OCI-LY1 (cell line): ENCODE measurements around the gene ECD.
A peak's percentile ranks its signal among the peaks of the same experiment; 100 is the strongest.
"Not testable (repeated sequence)": the region's sequence is repeated elsewhere in the genome, so short reads cannot be mapped to it uniquely, and the experiment has no call there.

Experiments used
- H2AFZ ChIP-seq: fragments of 200-600 bp; sonication (generic), shearing (Covaris generic); 2 replicates; pipeline ENCODE4 v1.6.0; 2014; ENCODE audit warnings: antibody characterized with exemption, mild to moderate bottlenecking, low read length
- H3F3A ChIP-seq: fragments of 200-600 bp; sonication (generic), shearing (Covaris generic); 2 replicates; pipeline ENCODE4 v1.6.0; 2014; ENCODE audit warnings: mild to moderate bottlenecking, antibody characterized with exemption, low read length, moderate library complexity; ENCODE audit not compliant: insufficient read depth
- H3K27ac ChIP-seq: fragments of 200-600 bp; sonication (generic); 2 replicates; pipeline ENCODE4 v1.5.1; 2014; ENCODE audit warnings: low read length, mixed run types, mild to moderate bottlenecking, low read depth; ENCODE audit not compliant: poor library complexity, severe bottlenecking
- H3K27me3 ChIP-seq: fragments of 200-600 bp; sonication (generic); 2 replicates; pipeline ENCODE4 v1.6.0; 2014; ENCODE audit warnings: antibody characterized with exemption, mild to moderate bottlenecking, low read length, moderate library complexity; ENCODE audit not compliant: insufficient read depth
- H3K36me3 ChIP-seq: fragments of 200-600 bp; sonication (generic); 2 replicates; pipeline ENCODE4 v1.6.1; 2014; ENCODE audit warnings: mild to moderate bottlenecking, antibody characterized with exemption, low read length, moderate library complexity, mixed read lengths; ENCODE audit not compliant: insufficient read depth
- H3K4me1 ChIP-seq: fragments of 200-600 bp; sonication (generic); 2 replicates; pipeline ENCODE4 v1.5.1; 2014; ENCODE audit warnings: mild to moderate bottlenecking, low read length, moderate library complexity; ENCODE audit not compliant: insufficient read depth, severe bottlenecking
- H3K4me2 ChIP-seq: fragments of 200-600 bp; sonication (generic), shearing (Covaris generic); 2 replicates; pipeline ENCODE4 v1.6.1; 2014; ENCODE audit warnings: low read length
- H3K4me3 ChIP-seq: fragments of 200-600 bp; sonication (generic); 2 replicates; pipeline ENCODE4 v1.5.1; 2014; ENCODE audit warnings: low read length, low read depth, mild to moderate bottlenecking, mixed read lengths; ENCODE audit not compliant: poor library complexity, severe bottlenecking
- H3K79me2 ChIP-seq: fragments of 200-600 bp; shearing (Covaris generic); 2 replicates; pipeline ENCODE4 v1.6.1; 2016; ENCODE audit warnings: mixed run types, low read length, mixed read lengths; ENCODE audit not compliant: insufficient read depth
- H3K9ac ChIP-seq: fragments of 200-600 bp; sonication (generic), shearing (Covaris generic); 2 replicates; pipeline ENCODE4 v1.6.1; 2014; ENCODE audit warnings: mild to moderate bottlenecking, low read length, mixed read lengths
- H3K9me2 ChIP-seq: fragments of 200-600 bp; sonication (generic), shearing (Covaris generic); 2 replicates; pipeline ENCODE4 v1.6.1; 2014; ENCODE audit warnings: low read depth, mild to moderate bottlenecking, low read length, mixed read lengths
- H3K9me3 ChIP-seq: fragments of 200-600 bp; shearing (Covaris generic); 2 replicates; pipeline ENCODE4 v1.6.1; 2014; ENCODE audit warnings: low read length, mixed read lengths
- H4K20me1 ChIP-seq: fragments of 200-600 bp; sonication (generic), shearing (Covaris generic); 2 replicates; pipeline ENCODE4 v1.6.0; 2016; ENCODE audit warnings: mild to moderate bottlenecking, low read length; ENCODE audit not compliant: insufficient read depth
- CTCF ChIP-seq: fragments of 200-600 bp; sonication (generic), shearing (Covaris generic); IDR thresholded peaks from 2 replicates; pipeline ENCODE4 v1.5.1; 2017; ENCODE audit warnings: mild to moderate bottlenecking, antibody characterized with exemption, low read length, moderate library complexity, mixed read lengths
- EZH2 ChIP-seq: fragments of 200-600 bp; sonication (generic), shearing (Covaris generic); IDR thresholded peaks from 2 replicates; pipeline ENCODE4 v1.8.0; 2017; ENCODE audit warnings: borderline replicate concordance, mixed run types, mild to moderate bottlenecking, antibody characterized with exemption, low read length, moderate library complexity, mixed read lengths

Gene ECD

GRCh38 chr10:73159038-73159648 is 8.7 kb downstream of the ECD start:
- no peaks in the 10 kb centered on the region for H3K9me2 ChIP-seq
- no peaks in the 10 kb centered on the region for H3K27me3 ChIP-seq
- no peaks in the 10 kb centered on the region for H3K9me3 ChIP-seq
- H3K4me1 ChIP-seq: no peaks in the 10 kb centered on the region
- no peak overlapping the region for H3K4me3 ChIP-seq
- H3K27ac ChIP-seq: no peak overlapping the region
- H3K36me3 ChIP-seq: peaks cover 57% of the 10 kb centered on the region
- no peak overlapping the region for H3K9ac ChIP-seq
- H4K20me1 ChIP-seq: no peaks in the 10 kb centered on the region
- no peak overlapping the region for H3K4me2 ChIP-seq
- H3K79me2 ChIP-seq: peaks cover 29% of the 10 kb centered on the region
- H3F3A ChIP-seq: peaks cover 3% of the 10 kb centered on the region; the same call in 1 of the 2 replicates
- TF ChIP-seq CTCF: peak; percentile 73
- no peak for TF ChIP-seq EZH2
- H2AFZ ChIP-seq: no peak overlapping the region

- no peaks in the 10 kb centered on the region for H3K4me1 ChIP-seq
- H4K20me1 ChIP-seq: no peaks in the 10 kb centered on the region
- H3K9me3 ChIP-seq: no peaks in the 10 kb centered on the region
- peaks cover 7% of the 10 kb centered on the region; the same call in 1 of the 2 replicates for H3K79me2 ChIP-seq
- no peaks in the 10 kb centered on the region for H3K27me3 ChIP-seq
- peaks cover 56% of the 10 kb centered on the region for H3K36me3 ChIP-seq
- no peak overlapping the region for H3K9ac ChIP-seq
- TF ChIP-seq EZH2: no peak
- TF ChIP-seq CTCF: no peak
- no peak overlapping the region for H3K27ac ChIP-seq
- H3K4me3 ChIP-seq: no peak overlapping the region
- H3K4me2 ChIP-seq: no peak overlapping the region
- H3F3A ChIP-seq: peaks cover 3% of the 10 kb centered on the region; the same call in 1 of the 2 replicates
- no peaks in the 10 kb centered on the region for H3K9me2 ChIP-seq
- no peak overlapping the region for H2AFZ ChIP-seq
These were observed 11.8 kb downstream of the ECD start for GRCh38 chr10:73156054-73156453.

- Histone ChIP-seq H2AFZ (no peak overlapping the region), H3K27me3 (no peaks in the 10 kb centered on the region), H3K4me2 (no peak overlapping the region), H3F3A (peaks cover 3% of the 10 kb centered on the region; the same call in 1 of the 2 replicates), H3K4me1 (no peaks in the 10 kb centered on the region), H3K9me2 (no peaks in the 10 kb centered on the region), H3K9me3 (no peaks in the 10 kb centered on the region), H3K36me3 (peaks cover 66% of the 10 kb centered on the region), H3K27ac (no peak overlapping the region), H3K79me2 (no peaks in the 10 kb centered on the region), H3K9ac (no peak overlapping the region), H3K4me3 (no peak overlapping the region), H4K20me1 (no peaks in the 10 kb centered on the region)
- TF ChIP-seq EZH2 (no peak), CTCF (no peak)
These were observed 15.8 kb downstream of the ECD start for GRCh38 chr10:73152009-73152408.

GRCh38 chr10:73150633-73151413 is 17.0 kb downstream of the ECD start:
- H3K9ac ChIP-seq, H2AFZ ChIP-seq, H3K4me1 ChIP-seq, H4K20me1 ChIP-seq, H3K4me2 ChIP-seq, H3K9me3 ChIP-seq, H3K4me3 ChIP-seq, H3K27me3 ChIP-seq, H3K9me2 ChIP-seq, H3K79me2 ChIP-seq, H3F3A ChIP-seq, H3K27ac ChIP-seq: not testable (repeated sequence)
- peaks cover 64% of the 10 kb centered on the region for H3K36me3 ChIP-seq
